A549 treated with Hydrocortisone at 1 μM for 4 hours (cell line): Measurements from ENCODE around the gene MRPL51. TPM values are rescaled to one million over a fixed set of nuclear protein-coding genes. Genes with fewer than 3 reads are reported as not detected.

ENCODE experiments used
- total RNA-seq: library from RNA; stranded (reverse); fragments of 200-300 nt; extraction: Qiagen RNA extraction; gene quantifications from 5 replicates; pipeline ENCODE4 v1.2.3, GENCODE V29; 2022

MRPL51 gene
- total RNA-seq = 256 to 331 TPM (median 322 TPM) in 5 replicates

DNA sequence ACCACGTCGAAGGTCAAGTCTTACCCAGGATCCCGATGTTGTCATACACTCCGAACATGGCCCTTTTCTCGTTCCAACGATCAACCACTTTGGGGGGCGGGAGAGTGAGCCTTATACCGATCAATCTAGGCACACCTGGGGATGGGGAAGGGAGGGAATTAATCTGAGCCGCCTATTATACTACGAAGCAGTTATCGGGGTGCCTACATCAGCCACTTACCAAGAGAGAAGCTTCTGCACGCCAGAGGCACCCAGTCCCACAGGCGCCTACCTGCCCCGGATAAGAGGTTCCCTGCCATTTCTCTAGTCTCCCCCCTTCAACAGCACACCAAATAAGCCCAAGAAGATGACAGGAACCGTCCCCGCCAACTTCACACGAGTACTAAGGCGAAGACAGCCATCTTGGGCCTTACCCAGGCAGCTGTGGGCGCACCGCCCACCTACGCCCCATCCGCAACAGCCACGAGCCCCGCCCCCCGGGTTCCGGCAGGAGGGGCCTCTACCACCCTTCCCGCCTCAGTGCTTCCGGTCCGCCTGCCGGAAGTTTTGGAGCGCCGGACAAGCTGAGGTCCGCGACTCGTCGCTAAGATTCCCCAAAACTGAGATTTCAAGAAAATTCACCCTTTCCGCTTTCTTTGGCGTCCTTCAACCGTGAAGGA, at the start of gene MRPL51:
MRPL51 (minus strand) TSS at position 425 of the 659 bp plus-strand sequence; CDS start at position 299, 126 bp downstream.

DNA sequence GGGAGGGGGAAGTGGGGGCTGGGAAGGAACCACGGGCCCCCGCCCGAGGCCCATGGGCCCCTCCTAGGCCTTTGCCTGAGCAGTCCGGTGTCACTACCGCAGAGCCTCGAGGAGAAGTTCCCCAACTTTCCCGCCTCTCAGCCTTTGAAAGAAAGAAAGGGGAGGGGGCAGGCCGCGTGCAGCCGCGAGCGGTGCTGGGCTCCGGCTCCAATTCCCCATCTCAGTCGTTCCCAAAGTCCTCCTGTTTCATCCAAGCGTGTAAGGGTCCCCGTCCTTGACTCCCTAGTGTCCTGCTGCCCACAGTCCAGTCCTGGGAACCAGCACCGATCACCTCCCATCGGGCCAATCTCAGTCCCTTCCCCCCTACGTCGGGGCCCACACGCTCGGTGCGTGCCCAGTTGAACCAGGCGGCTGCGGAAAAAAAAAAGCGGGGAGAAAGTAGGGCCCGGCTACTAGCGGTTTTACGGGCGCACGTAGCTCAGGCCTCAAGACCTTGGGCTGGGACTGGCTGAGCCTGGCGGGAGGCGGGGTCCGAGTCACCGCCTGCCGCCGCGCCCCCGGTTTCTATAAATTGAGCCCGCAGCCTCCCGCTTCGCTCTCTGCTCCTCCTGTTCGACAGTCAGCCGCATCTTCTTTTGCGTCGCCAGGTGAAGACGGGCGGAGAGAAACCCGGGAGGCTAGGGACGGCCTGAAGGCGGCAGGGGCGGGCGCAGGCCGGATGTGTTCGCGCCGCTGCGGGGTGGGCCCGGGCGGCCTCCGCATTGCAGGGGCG, 41.0 kb upstream of the MRPL51 start, which contains the start of gene GAPDH:
GAPDH (plus strand) TSS at position 595 of the 772 bp plus-strand sequence. CDS start 316 bp downstream, outside the sequence.

GRCh38 chr12:6493497-6494257, 615 bp upstream of the MRPL51 start, which contains the start of gene NCAPD2:
TSS of gene NCAPD2 (plus strand) at chr12:6494102. CDS start at chr12:6495099, 997 bp downstream.

GRCh38 chr12:6470375-6471163, 22.5 kb downstream of the MRPL51 start, which contains the start of gene VAMP1:
TSS of gene VAMP1 (minus strand) at chr12:6470677. CDS start at chr12:6470531, 146 bp downstream.

GRCh38 chr12:6451348-6452244, 41.5 kb downstream of the MRPL51 start, which contains the start of gene TAPBPL:
TSS of gene TAPBPL (plus strand) at chr12:6452042. CDS start at chr12:6452249, 207 bp downstream.

DNA sequence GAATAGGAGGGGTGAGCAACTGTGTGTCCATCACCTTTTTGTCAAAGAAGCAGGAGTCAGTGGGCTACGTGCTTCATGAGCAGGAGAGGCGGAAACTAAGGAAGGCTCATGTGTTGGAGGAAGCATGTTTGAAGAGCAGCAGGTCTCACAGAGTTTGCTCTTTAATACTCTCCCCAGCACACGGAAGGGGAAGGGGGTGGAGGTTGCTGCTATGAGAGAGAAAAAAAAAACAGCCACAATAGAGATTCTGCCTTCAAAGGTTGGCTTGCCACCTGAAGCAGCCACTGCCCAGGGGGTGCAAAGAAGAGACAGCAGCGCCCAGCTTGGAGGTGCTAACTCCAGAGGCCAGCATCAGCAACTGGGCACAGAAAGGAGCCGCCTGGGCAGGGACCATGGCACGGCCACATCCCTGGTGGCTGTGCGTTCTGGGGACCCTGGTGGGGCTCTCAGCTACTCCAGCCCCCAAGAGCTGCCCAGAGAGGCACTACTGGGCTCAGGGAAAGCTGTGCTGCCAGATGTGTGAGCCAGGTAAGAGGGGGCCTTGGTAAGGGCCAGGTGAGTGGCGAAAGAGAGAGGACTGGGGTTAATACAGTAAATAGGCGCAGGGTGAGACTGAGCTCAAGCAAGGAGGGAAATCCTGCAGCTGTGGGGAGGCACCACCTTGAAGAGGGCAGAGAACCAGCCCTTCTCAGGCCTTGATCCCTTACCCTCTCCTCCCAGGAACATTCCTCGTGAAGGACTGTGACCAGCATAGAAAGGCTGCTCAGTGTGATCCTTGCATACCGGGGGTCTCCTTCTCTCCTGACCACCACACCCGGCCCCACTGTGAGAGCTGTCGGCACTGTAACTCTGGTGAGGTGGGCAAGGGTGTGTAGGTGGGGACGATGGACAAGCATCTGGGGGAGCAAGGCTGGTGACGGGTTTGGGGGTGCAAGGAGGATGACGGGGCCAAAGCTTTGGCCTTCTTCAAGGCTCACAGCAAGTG, 48.1 kb downstream of the MRPL51 start, which contains the start of gene CD27:
CD27 (plus strand) TSS at position 252 of the 985 bp plus-strand sequence; CDS start at position 393, 141 bp downstream.

Other genes with a start within 250 kb of the MRPL51 start
- gene PLEKHG6, start 182.6 kb downstream of the MRPL51 start, total RNA-seq = 0.26 to 0.99 TPM (median 0.38 TPM) in 5 replicates
- gene TNFRSF1A, start 151.2 kb downstream of the MRPL51 start, total RNA-seq = 361 to 805 TPM (median 469 TPM) in 5 replicates
- gene SCNN1A, start 117.7 kb downstream of the MRPL51 start, total RNA-seq = 22.8 to 25.8 TPM (median 24.3 TPM) in 5 replicates
- gene LTBR, start 109.1 kb downstream of the MRPL51 start, total RNA-seq = 204 to 246 TPM (median 240 TPM) in 5 replicates
- not detected in 5 replicates for gene CD27, start 48.3 kb downstream of the MRPL51 start, total RNA-seq
- 3.3 to 4.0 TPM (median 3.6 TPM) in 5 replicates for gene TAPBPL, start 41.2 kb downstream of the MRPL51 start, total RNA-seq
- gene VAMP1, start 22.6 kb downstream of the MRPL51 start, total RNA-seq = 9.2 to 13.0 TPM (median 10.5 TPM) in 5 replicates
- 52.3 to 78.1 TPM (median 59.3 TPM) in 5 replicates for gene NCAPD2, start 840 bp upstream of the MRPL51 start, total RNA-seq
- 6,926 to 9,040 TPM (median 8,633 TPM) in 5 replicates for gene GAPDH, start 41.3 kb upstream of the MRPL51 start, total RNA-seq
- 1.6 to 2.5 TPM (median 1.8 TPM) in 5 replicates for gene IFFO1, start 62.8 kb upstream of the MRPL51 start, total RNA-seq
- gene NOP2, start 75.0 kb upstream of the MRPL51 start, total RNA-seq = 91.1 to 115 TPM (median 97.7 TPM) in 5 replicates
- 55.8 to 82.9 TPM (median 60.2 TPM) in 5 replicates for gene CHD4, start 114.1 kb upstream of the MRPL51 start, total RNA-seq
- gene LPAR5, start 142.7 kb upstream of the MRPL51 start, total RNA-seq = 0.58 to 1.0 TPM (median 0.70 TPM) in 5 replicates
- gene ACRBP, start 154.2 kb upstream of the MRPL51 start, total RNA-seq = 0.18 to 0.56 TPM (median 0.33 TPM) in 3 of 5 replicates, not detected in the others
- 11.5 to 19.9 TPM (median 14.3 TPM) in 5 replicates for gene ING4, start 169.9 kb upstream of the MRPL51 start, total RNA-seq
- gene ZNF384, start 196.1 kb upstream of the MRPL51 start, total RNA-seq = 53.8 to 60.6 TPM (median 58.4 TPM) in 5 replicates
- gene PIANP, start 207.6 kb upstream of the MRPL51 start, total RNA-seq = 0.76 to 1.1 TPM (median 0.84 TPM) in 5 replicates
- gene COPS7A, start 230.8 kb upstream of the MRPL51 start, total RNA-seq = 48.4 to 56.5 TPM (median 55.4 TPM) in 5 replicates